ENCODE data around the gene U2SURP.
A peak's percentile ranks its signal among the peaks of the same experiment; 100 is the strongest.
"Not testable (repeated sequence)": the region's sequence is repeated elsewhere in the genome, so short reads cannot be mapped to it uniquely, and the experiment has no call there.

U2SURP gene

DNA sequence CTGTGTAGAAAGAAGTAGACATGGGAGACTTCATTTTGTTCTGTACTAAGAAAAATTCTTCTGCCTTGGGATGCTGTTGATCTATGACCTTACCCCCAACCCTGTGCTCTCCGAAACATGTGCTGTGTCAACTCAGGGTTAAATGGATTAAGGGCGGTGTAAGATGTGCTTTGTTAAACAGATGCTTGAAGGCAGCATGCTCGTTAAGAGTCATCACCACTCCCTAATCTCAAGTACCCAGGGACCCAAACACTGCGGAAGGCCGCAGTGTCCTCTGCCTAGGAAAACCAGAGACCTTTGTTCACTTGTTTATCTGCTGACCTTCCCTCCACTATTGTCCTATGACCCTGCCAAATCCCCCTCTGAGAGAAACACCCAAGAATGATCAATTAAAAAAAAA, 72.6 kb downstream of the U2SURP start:
- not testable (repeated sequence) for DNase-seq

DNA sequence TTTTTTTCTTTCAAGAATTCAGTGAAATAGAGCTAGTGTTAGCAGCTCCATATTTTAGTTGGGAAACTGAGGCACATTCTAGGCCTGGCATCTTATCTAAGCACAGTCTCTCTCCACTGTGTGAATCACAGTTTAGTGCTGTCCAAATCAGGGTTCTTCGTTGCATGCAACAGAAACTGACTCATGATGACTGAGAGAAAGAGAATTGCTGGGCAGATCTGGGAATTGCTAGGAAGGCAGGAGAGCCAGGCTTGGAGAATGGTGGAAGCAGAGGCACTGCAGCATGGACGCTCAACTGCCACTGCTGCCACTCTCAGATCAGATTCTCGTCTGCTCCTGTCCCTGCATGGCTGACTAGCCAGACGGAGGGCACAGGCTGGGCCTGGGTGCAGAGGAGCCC, 77.5 kb downstream of the U2SURP start:
- no peak for DNase-seq

DNA sequence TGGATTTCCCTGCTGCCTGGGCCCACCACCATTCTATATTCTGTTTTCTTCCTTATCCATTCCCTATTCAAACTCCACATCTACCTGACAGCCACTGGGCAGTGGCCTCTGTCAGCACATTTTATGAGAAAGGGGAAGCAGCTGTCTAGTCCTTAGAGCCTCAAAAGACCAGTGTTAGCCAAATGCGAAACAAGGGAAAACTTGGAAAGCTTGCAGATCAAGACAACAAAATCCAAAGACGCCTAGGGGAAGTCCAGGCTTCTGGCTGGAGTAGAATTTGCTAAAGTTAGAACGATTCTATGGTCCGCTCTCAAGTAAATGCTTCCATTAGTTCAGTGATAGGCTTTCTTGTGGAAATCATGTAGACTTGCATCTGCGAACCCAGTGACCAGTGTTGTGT, 78.8 kb downstream of the U2SURP start:
- no peak for DNase-seq

DNA sequence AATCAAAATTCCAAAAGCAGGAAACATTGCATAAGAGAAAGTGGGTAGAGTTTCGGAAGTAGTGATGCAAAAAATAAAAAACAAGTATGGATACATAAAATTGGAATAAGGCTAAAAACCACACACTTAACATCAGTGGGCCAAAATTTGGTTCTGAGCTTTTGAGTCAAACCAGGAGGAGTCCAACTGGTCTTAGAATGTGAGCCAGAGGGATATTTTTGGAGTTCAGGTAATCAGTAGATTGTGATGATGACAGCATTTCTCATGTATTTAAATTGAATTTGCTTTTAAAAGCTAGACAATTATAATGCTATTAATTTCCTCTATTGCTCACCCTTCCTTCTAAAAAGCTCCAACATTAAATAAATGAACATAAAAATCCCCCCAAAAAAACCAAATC, 80.0 kb downstream of the U2SURP start:
- DNase-seq: no peak

DNA sequence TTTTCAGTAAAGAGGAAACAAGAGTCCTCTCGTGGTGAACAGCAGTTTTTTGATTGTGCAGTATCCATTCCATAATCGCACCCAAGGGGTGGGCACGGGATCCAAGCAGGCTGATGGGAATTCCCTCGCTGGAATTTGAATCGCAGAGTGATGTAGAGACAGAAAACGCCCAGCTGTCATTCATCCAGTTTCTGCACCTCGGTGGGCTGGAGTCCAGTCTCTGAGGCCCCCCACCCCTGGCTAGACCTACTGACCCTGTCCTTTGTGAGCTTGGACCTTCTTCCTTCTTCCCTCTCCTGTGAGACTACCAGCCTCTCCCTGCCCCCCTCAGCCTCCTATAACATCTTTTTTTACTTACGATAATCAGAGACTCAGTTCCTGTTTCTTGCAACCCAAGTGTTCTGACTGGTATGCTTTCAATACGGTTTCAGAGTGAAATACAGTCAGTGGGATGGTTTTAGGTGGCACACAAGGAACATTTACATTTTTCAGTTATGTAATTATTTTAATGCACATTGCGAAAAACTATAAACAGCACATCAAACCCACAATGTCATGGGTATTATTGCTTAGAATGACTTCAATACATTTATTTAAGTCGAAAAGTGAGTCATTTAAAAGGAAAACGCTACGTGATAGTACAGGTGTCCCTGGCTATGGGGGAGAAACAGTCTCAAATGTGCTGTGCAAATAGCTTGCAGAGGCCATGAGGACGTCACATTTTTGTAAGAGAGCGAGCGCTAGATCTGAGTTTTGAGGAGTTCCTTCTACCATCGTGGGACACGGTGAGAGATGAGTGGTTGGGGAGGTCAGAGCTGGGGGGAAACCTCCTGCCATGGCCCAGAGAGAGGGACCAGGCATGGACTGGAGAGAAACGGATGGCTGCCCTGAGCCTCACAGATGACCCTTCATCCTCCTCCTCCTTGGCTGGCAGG, 80.7 kb downstream of the U2SURP start:
- DNase-seq: peak; percentile 87

DNA sequence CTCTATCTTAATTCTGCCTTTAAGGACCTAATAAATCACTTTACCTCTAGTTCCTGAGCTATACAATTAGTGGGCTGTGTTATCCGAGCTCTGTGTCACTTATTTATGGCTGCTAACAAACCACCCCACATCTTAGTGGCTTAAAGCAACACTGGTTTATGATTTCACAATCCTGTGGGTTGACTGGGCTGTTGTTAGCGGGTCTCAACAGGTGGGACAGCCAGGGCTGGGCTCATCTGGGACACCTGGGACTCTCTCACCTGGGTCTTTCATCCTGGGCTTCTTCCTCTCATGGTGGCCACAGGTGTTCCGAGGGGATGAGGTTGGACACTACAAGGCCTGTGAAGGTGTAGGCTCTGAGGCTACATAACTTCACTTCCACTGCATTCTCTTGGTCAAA, 82.4 kb downstream of the U2SURP start:
- DNase-seq: peak; percentile 71

DNA sequence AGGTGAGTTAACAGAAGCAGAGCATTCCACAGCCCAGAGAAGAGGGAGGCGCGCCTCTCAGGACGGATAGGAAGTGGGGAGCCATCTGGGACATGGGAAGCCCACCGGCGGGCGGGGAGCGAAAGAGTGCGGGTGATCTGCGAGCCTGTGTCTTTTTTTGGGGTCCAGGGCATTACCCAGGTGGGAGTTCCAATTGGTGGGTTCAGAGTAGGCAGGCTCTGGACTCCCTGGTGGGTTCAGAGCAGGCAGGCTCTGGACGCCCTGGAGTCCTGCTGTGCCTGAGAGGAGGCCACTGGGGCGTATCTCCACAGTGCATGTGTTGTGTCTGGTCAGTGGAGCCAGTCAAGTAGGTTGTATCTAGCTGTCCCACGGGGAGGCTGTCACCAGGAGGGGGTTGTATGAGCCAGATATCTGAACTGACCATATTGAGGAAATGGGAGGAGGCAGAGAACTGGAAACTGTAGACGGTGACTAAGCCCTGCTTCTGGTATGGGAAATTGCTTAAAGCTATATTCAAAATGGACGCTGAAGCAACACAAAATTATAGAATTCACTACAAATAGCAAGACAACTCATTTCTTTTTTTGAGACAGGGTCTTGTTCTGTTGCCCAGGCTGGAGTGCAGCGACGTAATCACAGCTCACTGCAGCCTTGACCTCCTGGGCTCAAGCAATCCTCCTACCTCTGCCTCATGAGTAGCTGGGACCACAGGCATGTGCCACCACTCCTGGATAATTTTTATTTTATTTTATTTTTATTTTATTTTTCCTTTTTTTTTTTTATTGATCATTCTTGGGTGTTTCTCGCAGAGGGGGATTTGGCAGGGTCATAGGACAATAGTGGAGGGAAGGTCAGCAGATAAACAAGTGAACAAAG, 83.7 kb downstream of the U2SURP start:
- DNase-seq: peak; percentile 92

DNA sequence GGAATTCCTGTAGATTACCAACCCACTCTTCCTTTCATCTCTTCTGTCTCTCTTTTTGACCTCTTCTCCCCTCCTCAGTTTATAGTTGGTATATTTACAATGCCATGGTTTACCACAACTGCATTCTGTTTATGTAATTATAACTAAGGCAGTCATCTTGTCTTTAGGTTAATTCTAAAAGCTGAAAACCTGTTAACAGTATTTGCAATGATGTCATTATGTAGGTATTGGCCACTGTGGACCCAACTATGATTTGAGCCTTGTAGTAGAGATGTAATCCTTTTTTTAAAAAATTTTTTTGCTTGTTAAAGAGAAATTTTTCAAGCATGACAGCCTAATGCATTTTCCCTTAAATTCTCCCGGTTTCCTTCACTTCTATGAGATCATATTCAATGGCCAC, 87.5 kb downstream of the U2SURP start:
- DNase-seq: no peak

DNA sequence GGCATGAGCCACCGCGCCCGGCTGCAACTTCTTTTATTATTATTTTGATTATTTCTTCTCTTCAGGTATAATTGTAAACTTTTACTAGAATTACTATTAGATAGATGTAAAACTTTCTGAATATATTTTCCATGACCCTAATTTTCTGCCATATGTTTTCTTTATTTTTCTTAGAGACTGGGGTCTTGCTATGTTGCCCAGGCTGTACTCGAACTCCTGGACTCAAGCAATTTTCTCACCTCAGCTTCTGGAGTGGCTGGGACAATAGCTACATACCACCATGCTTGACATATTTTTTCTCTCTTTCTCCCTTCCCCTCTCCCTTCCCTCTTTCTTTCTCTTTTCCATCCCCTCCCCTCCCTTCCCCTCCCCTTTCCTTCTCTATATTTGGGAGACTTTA, 88.6 kb downstream of the U2SURP start:
- DNase-seq: no peak

DNA sequence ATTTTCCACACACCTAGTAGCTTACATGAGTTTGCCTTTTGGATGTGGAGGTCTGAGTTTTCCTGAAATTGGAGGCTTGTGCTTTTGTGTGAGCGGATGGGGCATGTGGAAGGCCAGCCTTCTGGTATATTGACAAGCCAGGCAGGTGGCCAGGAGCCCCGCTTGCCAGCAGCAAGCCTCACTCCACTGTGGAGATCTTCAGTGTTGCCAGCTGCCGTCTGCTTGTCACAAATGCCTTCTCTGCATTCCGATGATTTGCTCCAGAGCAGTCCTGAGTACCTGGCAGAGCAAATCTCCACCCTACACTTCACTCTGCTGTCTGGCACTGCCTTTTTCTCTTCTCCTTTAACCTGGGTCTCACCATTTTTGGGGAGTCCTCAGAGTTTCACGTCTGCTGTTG, 89.1 kb downstream of the U2SURP start:
- DNase-seq: no peak

DNA sequence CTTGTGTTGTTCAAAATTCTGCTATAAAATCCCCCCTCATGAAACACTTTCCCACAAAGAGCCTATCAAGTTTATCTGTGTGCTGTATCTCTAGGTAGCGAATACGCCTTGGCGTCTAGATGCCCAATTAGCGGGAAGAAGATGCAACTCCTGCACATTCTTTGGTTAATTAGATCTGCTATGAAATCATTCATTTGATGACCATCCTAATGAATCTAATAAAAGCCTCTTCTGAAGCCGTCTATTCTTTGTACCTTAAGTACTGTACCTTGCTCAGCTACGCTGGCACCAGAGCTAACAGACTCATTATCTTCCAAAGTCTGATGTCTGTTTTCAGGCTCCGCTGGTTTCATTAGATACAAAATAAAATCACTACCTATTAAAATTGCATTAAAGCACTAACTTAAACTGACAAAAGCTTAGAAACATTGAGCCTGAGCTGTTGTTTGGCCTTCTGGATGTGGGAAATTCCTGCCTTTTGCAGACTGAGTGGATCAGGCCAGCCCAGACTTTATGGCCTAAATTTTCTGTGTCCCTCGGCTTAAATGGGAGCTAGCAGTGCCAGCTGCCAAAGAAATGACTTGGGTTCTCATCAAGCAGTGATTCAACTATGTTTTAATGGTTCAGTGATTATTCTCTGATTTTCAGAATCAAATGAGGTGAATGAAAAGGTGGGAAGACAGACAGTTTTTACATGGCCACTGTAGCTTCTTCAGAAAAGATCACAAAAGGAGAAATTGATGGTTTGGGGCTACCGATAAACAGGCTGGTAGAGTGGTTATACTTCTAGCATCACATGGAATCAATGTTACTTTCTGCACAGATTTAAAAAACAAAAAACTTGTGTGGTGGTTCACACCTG, 89.8 kb downstream of the U2SURP start:
- no peak for DNase-seq

DNA sequence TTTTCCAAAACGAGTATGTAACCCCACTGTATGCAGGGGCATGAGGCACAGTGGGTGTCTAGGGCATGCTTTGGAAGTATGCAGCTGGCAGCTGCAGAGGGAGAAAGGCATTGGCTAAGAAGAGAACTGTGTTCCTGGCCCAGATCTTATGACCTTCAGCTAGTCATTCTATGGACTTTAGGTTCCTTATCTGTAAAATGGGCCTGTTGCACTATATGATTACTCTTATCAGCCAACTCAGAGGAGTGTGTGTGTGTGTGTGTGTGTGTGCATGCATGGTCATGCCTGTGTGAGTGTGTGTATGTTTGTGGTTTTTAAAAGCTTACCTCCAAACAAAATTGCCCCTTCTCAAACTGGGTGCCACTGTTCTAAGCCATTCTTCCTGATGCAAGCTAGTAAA, 90.8 kb downstream of the U2SURP start:
- no peak for DNase-seq

DNA sequence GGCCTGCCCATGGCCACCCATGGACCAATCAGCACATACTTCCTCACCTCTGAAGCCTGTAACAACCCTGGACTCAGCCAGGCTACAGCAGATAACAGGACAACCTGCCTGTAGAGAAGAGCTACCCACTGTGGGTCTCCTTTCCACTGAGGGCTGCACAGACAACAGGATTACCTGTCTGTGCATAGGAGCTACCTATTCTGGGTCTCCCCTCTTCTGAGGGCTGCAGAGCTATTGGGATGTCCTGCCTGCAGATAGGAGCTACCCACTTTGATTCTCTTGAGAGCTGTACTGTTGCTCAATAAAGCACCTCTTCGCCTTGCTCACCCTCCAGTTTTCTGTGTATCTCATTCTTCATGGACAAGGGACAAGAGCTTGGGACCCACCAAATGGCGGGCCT, 94.4 kb downstream of the U2SURP start:
- no peak for DNase-seq

DNA sequence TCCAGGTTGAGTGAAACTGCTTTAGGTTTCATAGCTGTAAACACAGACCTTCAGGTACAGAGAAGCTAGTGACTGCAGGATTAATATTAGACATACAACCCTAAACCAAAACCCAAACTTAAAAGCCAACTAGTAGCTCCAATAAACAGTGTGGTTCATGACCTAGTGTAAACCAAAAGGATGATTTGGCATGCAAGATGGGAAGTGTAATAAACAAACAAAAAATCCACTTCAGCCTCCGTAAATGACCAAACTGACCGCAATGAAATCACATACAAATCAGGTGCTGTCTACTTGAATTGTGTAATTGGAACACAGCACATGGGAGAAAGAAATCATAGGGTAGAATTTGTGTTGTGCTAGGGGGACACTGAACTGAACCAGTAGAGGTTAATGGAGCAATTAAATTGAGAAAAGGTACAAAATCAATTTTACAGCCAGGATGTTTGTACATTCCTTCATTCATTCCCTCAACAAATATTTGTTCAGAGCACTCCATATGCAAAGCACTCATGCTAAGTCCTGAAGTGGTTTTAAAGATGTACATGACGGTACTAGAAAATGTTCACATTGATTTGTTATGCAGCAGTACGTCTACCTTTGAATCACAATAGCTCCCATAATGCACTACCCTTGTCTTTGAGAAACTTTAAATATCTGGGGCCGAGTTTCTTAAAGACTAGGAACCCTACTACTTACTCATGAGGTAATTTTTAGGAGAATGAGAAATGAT, 96.8 kb downstream of the U2SURP start:
- peak; percentile 1 for DNase-seq

DNA sequence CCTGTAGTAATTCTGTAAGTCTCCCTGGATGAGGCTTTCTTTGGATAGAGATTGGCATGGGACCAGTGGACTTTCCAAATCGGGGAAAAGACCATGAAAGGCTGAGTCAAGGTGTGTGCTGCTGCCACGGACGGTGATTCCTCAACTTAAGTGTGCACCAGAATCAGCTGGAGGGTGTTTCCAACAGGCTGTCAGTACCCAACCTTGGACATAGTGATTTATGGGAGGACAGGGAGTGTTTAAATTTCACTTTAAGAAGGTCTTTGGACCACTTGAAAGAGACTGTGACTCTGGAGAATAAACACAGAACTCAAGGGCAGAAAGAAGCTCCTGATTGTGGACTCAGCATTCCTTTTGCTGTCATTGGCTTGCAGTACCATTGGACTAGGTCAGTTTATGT, 97.8 kb downstream of the U2SURP start:
- no peak for DNase-seq

DNA sequence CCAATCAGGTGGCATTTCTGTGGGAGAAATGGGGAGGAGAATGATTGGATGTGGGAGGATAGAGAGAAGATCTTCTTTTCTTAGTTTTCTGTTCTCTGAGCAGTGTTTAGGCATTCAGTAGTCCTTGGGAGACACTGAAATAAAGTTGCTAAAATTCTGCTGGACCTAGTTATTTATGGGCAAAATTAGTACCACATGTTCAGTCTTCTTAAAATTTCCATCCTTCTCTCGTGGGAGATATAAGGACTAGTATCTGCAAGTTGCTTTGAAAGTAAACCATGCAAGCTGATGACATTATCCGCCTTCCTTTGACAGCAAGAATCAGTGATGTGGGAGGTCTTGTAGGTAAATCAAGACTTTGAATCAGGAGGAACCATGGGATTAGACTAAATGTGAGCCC, 98.3 kb downstream of the U2SURP start:
- DNase-seq: no peak

DNA sequence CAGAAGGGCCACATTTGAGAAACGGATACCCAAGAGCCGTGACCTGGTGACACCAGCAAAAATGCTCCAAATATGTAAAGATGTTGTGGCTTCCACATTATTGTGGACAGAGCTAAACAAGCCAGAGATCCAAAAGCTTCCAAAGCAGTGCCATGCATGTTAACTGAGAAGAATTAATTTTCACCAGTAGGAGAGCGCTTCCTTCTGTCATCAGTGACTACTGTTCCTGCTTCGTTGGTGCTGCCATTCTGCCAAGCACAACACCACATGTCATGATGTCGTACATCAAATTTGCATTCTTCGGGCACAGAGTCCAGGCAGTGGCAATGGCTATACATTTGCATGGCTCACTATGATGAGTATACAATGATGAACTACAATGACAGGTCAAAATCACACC, 99.1 kb downstream of the U2SURP start:
- DNase-seq: no peak

DNA sequence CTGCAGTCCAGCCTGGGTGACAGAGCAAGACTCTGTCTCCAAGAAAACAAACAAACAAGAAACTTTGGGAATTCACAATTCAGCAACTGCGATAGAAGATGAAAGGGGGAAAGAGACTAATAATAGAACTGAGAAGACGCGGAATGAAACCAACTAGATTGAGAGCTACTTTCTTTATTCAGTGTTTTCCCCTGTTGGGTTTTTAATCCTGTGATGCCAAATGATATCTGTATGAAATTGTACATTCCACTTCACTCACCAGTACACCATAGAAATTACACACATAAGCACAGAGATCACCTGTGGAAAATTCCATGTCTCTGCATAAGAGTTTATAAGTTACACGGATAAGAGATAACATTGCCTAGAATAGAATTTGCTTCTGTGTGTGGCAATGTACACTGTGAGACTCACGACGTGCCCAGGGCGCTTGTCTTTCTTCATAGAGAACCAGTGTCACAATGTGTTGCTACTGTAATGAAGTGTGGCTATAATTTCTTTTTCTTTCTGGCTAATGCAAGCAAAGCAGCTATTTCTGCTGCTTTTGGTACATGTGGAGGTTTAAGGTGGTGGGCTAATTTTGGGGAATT, 100.5 kb downstream of the U2SURP start:
- DNase-seq: no peak

DNA sequence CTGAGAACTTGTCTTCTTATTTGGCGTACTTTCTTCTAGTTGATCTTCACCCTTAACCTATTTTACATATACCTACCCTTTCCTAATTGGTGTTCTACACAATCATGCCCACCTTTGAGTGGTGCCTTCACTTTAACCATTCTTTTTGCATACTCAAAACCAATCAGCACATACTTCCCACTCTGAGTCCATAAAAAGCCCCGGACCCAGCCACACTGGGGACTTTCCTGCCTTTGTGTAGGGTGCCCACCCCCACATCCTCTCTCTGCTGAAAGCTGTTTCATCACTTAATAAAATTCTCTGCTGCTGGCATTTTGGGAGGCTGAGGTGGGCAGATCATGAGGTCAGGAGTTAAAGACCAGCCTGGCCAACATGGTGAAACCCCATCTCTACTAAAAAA, 102.3 kb downstream of the U2SURP start:
- no peak for DNase-seq

DNA sequence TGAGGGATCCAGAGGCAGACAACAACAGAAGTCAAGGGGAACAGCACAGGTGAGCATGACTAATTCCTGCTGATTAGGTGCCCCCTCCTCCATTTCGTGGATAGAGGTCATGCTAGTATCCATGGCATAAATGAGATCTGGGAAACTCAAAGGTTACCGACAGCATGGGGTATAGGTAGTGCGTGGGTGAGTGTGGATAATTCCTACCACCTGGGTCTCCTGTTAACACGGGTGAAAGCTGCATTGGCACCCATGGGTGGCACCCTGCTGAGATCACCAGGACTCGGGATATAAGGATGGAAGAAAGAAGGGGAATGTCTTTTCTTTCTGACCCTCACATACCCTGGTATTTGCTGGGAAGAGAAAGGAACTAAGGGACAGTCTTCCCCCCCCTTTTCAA, 103.8 kb downstream of the U2SURP start:
- no peak for DNase-seq

DNA sequence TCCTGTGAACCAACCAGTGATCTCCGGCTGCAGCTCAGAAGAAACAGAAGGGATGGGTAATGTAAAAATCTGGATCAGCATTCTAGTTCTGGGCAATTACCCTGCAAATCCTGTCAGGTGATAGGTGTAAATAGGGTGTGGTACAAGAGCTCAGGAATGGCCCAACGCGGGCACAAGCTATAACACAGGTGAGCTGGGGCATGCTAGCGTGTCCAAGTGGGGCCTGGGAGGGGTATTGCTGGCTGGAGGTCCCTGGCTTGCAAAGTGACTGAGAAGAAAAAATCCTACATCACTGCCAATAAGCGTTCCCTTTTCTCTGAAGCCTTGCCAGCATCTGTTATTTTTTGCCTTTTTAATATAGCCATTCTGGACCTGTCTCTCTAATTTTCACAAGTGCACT, 108.5 kb downstream of the U2SURP start:
- no peak for DNase-seq
